GM23338 (cell line): Measurements from ENCODE around the gene MYOD1.

Source experiments
- EZH2 ChIP-seq: fragments of 200-600 bp; sonication (generic); IDR thresholded peaks from one replicate; pipeline ENCODE4 v1.8.0; 2017; ENCODE audit warnings: antibody characterized with exemption, mild to moderate bottlenecking, low read depth; ENCODE audit not compliant: unreplicated experiment
- JUNB ChIP-seq: IDR thresholded peaks from one replicate; pipeline ENCODE4 v1.6.1; 2016; ENCODE audit warnings: antibody characterized with exemption; ENCODE audit not compliant: unreplicated experiment
- TF ChIP-seq, protein P1 (sequence below), 2 experiments: fragments of 200-600 bp in 1 of 2; sonication (generic) in 1 of 2; conservative IDR thresholded peaks; 2 replicates each; pipeline versions ENCODE4 v1.5.1 to v1.6.1; 2016 to 2017; ENCODE audit warnings: antibody characterized with exemption in 2 of 2, low read depth in 2 of 2, mild to moderate bottlenecking in 2 of 2, moderate library complexity in 1 of 2

DNA sequence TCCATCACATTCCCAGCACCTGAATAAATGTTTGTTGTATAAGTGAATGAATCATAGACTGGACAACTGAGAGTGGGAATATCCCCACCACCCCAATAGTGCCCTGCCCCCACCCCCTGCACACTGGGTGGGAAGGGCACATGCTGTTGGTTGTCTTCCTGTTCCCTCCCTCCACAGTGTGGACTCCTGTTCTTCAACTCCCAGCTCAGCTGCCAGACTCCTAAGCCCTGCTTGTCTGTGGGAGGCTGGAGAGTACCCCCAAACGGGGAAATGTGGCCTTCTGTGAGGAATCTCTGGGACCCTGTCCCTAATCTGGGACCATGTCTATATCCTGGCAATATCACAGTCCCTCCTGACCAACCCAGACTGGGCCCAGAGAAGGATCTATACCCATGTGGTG, 5.5 kb upstream of the MYOD1 start:
- no peak for TF ChIP-seq EZH2
- TF ChIP-seq, protein P1, sequence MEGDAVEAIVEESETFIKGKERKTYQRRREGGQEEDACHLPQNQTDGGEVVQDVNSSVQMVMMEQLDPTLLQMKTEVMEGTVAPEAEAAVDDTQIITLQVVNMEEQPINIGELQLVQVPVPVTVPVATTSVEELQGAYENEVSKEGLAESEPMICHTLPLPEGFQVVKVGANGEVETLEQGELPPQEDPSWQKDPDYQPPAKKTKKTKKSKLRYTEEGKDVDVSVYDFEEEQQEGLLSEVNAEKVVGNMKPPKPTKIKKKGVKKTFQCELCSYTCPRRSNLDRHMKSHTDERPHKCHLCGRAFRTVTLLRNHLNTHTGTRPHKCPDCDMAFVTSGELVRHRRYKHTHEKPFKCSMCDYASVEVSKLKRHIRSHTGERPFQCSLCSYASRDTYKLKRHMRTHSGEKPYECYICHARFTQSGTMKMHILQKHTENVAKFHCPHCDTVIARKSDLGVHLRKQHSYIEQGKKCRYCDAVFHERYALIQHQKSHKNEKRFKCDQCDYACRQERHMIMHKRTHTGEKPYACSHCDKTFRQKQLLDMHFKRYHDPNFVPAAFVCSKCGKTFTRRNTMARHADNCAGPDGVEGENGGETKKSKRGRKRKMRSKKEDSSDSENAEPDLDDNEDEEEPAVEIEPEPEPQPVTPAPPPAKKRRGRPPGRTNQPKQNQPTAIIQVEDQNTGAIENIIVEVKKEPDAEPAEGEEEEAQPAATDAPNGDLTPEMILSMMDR (conservative IDR thresholded peaks at IDR 0.05; ENCODE audit: low read depth in 2 of 2) = no peak
- no peak for TF ChIP-seq JUNB
